ENCODE measurements around the gene STK32C. TPM values are rescaled to one million over a fixed set of nuclear protein-coding genes. Genes with fewer than 3 reads are reported as not detected.

Gene STK32C
- total and polyA plus RNA-seq, 4 donors, result 5.1 to 22.0 (median 16.3) TPM

DNA sequence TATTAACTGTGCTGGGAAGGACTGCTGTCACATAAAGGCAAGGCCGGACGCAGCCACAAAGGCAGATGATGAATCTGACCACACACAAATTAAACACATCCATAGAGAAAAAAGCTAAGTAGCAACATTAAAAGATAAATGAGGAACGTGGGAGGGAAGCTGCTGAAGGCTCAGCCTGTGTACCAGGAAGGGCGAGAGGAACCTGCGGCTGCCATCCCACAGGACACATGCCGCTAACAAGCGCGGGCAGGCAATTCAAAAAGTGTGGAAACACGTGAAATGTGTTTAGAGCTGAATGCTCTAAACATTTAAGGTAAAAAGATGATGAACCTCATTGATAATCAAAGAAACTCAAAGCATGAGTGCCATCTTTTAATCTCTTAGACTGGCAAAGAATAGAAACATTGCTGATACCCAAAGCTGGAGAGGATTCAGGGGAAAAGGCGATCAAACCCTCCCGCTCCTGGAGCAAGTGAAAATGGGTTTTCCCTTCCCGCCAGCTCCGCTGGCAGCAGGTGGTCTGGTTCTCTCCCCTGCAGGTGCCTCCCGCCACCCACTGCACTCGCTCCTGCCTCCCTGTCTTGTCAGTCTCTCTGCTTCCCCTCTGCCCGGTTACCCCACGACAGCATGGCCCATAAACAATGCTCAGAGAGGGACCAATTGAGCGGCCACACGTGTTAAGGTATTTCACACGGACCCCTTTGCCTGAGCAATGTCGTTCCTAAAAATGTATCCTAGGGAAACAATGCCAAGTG lies 4.2 kb downstream of the STK32C start:
- Histone ChIP-seq H3K9ac (ENCODE audit: insufficient read depth in 1 of 2, low read length in 2 of 2) (no peak overlapping the region), H3K4me3 (no peak overlapping the region), H3K36me3 (ENCODE audit: control insufficient read depth in 4 of 4, insufficient read depth in 4 of 4, low read length in 4 of 4) (no peaks in the 10 kb centered on the region), H3K27ac (ENCODE audit: low read depth in 1 of 2, low read length in 1 of 2) (no peak overlapping the region), H3K27me3 (ENCODE audit: control insufficient read depth in 3 of 3, insufficient read depth in 3 of 3, low read length in 2 of 3) (peaks cover 0 to 11% (median 6%) of the 10 kb centered on the region in 3 donors), H3K4me1 (ENCODE audit: control insufficient read depth in 5 of 5, insufficient read depth in 5 of 5, low read length in 5 of 5) (peaks cover 0 to 10% (median 0%) of the 10 kb centered on the region in 5 donors), H3K9me3 (ENCODE audit: control insufficient read depth in 4 of 4, insufficient read depth in 3 of 4, low read length in 3 of 4) (no peaks in the 10 kb centered on the region)
- 91% methylated on average over 21 of the region's 21 CpGs for WGBS, 2 donors
- ATAC-seq (ENCODE audit: insufficient read depth, low FRiP score), result no peak
- DNase-seq, result no peak
- no peak for TF ChIP-seq CTCF (IDR thresholded peaks at IDR 0.05; ENCODE audit: control extremely low read depth, extremely low read depth)

- WGBS, 2 donors, result 92% methylated on average over 29 of the region's 29 CpGs
- no peak for TF ChIP-seq CTCF (IDR thresholded peaks at IDR 0.05; ENCODE audit: control extremely low read depth, extremely low read depth)
Measured at GRCh38 chr10:132302421-132303310, 5.1 kb downstream of the STK32C start.

DNA sequence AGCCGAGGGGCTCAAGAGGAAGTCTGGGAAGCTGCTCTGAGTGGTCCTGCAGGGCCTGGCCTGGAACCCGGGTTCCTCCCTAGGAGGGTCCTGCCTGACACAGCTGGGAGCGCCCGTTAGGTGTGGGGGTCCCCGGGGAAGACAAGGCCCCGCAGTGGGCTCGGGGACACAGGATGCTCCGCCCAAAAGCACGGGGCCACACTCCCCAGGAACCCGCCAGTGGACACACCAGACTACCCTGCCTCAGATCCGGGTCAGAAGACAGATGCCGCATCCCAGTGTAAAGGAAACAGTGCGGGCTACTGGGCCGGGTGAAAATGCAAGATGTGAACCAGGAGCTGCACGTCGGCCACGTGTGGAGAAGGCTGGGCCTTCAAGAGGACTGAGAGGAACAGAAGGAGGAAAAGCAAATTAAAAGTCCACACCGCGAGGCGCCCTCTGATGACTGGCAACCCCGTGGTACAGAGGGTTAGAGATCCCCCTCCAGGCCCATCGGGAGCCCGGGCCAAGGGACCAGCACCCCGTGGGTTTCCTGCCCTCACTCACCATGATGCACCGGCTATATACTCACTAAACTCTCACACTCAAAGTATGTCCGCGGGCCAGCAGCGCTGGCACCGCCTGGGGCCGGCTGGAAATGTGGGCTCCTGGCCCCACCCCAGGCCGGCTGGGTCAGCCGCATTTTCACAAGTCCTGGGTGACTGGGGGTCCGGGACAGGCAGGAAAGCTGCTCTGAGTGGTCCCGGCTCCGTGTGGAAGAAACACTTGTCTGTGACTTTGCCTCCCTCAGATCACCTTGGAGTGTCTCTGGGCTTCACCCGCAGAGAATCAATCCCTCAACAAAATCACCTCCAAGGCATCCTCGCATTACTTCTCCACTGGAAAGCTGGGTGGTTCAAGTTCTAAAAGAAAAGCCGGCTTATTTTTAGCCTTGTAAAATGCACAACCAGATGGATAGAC lies 6.1 kb downstream of the STK32C start:
- Histone ChIP-seq H3K9me3 (ENCODE audit: control insufficient read depth in 4 of 4, insufficient read depth in 3 of 4, low read length in 3 of 4) (no peaks in the 10 kb centered on the region), H3K27ac (ENCODE audit: low read depth in 1 of 2, low read length in 1 of 2) (no peak overlapping the region), H3K27me3 (ENCODE audit: control insufficient read depth in 3 of 3, insufficient read depth in 3 of 3, low read length in 2 of 3) (peaks cover 0 to 10% (median 4%) of the 10 kb centered on the region in 3 donors), H3K4me1 (ENCODE audit: control insufficient read depth in 5 of 5, insufficient read depth in 5 of 5, low read length in 5 of 5) (peaks cover 0 to 7% (median 2%) of the 10 kb centered on the region in 5 donors), H3K9ac (ENCODE audit: insufficient read depth in 1 of 2, low read length in 2 of 2) (no peak overlapping the region), H3K4me3 (no peak overlapping the region), H3K36me3 (ENCODE audit: control insufficient read depth in 4 of 4, insufficient read depth in 4 of 4, low read length in 4 of 4) (no peaks in the 10 kb centered on the region)
- TF ChIP-seq CTCF (IDR thresholded peaks at IDR 0.05; ENCODE audit: control extremely low read depth, extremely low read depth), result no peak
- no peak for ATAC-seq (ENCODE audit: insufficient read depth, low FRiP score)
- DNase-seq, result no peak
- 91 to 92% methylated on average over 38 of the region's 38 CpGs for WGBS, 2 donors

More at GRCh38 chr10:132302421-132303310, 5.1 kb downstream of the STK32C start:
- Histone ChIP-seq H3K9me3 (ENCODE audit: control insufficient read depth in 4 of 4, insufficient read depth in 3 of 4, low read length in 3 of 4) (no peaks in the 10 kb centered on the region), H3K27me3 (ENCODE audit: control insufficient read depth in 3 of 3, insufficient read depth in 3 of 3, low read length in 2 of 3) (peaks cover 0 to 11% (median 6%) of the 10 kb centered on the region in 3 donors), H3K36me3 (ENCODE audit: control insufficient read depth in 4 of 4, insufficient read depth in 4 of 4, low read length in 4 of 4) (no peaks in the 10 kb centered on the region), H3K27ac (ENCODE audit: low read depth in 1 of 2, low read length in 1 of 2) (no peak overlapping the region), H3K9ac (ENCODE audit: insufficient read depth in 1 of 2, low read length in 2 of 2) (no peak overlapping the region), H3K4me3 (no peak overlapping the region), H3K4me1 (ENCODE audit: control insufficient read depth in 5 of 5, insufficient read depth in 5 of 5, low read length in 5 of 5) (peaks cover 0 to 14% (median 2%) of the 10 kb centered on the region in 5 donors)
- no peak for DNase-seq
- no peak for ATAC-seq (ENCODE audit: insufficient read depth, low FRiP score)
